ENCODE results near the gene PHLDA3.

Gene PHLDA3

DNA sequence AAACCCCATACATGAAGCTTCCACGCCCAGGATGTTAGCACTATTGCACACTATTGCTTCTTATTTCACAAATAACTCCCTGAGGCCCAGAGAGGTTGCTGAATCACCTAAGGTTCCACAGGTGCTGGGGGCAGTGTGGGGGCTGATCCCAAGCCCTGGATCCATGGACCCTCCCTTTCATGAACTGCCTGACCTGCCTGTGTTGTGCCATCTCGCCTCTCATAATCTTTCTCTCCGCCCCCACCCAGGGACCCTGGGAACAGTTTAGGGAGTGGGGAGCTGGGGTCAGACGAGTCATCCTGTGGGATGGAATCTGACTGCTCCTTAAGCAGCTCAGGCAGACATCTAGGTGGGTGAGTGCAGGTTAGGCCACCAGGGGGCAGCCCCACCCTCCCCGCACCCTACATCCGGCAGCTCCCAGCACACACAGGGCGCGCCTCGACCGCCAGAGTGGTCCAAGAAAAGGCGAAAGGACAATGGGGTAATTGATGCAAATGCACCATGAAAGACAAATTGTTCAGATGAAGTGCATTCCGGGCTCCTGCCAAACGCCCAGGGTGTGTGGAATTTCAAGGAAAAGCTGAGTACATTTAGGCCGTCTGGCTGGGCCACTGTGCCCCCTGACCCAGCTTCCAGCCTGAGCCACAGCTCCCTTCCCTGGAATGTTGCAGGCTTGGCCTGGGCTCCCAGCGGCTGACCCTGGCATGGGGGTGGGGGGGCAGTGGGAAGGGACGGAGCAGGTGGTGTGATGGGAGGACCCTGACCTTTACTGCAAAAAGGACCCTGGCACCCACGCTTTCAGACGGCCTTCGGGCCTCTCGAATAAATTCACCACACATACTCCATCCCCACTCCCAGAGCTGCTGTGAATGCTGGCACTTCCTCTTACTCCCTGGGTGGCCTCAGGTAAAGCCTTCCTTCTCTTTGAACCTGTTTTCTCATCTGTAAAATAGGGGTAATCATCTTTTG is 20.8 kb downstream of the PHLDA3 start:
- H3K4me1 ChIP-seq = peaks cover 50 to 65% (median 57%) of the 10 kb centered on the region in 10 experiments
- no peak overlapping the region for H3K4me3 ChIP-seq
- H3K27ac ChIP-seq = peak overlapping the region in 3 of 11 experiments; percentile 8 to 20 (median 18); a peak in 2 of 22 replicates
- no peaks in the 10 kb centered on the region for H3K9me3 ChIP-seq (replicated peaks in 1 of 11)
- H3K36me3 ChIP-seq = no peaks in the 10 kb centered on the region
- H3K9ac ChIP-seq = peak overlapping the region in 2 of 11 experiments; percentile 10 to 14; a peak in 1 of 22 replicates
- H3K4me2 ChIP-seq = peak overlapping the region; percentile 22 to 93 (median 45); a peak in 19 of 22 replicates
- TF ChIP-seq Cebpa-rat (IDR thresholded peaks at IDR 0.05) = 0 out of 22 replicates have a peak, but pooled peaks of 1 of the 11 experiments have one; percentile 21
- H4K20me1 ChIP-seq = no peaks in the 10 kb centered on the region
- H3K27me3 ChIP-seq = no peaks in the 10 kb centered on the region

DNA sequence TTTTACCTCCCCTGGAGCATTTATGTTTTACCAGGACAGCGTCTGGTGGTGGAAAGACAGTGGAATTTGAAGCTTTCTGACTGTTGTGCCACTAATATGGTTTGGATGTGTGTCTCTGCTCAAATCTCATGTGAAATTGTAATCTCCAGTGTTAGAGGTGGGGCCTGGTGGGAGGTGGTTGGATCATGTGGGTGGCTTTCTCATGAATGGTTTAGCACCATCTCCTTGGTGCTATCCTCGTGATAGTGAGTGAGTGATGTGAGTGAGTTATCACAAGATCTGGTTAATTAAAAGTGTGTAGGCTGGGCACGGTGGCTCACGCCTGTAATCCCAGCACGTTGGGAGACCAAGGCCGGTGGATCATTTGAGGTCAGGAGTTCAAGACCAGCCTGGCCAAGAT is 23.7 kb downstream of the PHLDA3 start:
- Histone ChIP-seq H3K9me3 (replicated peaks in 1 of 11) (peaks cover 0 to 5% (median 0%) of the 10 kb centered on the region in 11 experiments; a peak in 3 of 22 replicates), H3K4me3 (no peak overlapping the region), H3K36me3 (no peaks in the 10 kb centered on the region), H3K4me1 (peaks cover 22 to 56% (median 28%) of the 10 kb centered on the region in 10 experiments), H4K20me1 (no peaks in the 10 kb centered on the region), H3K27me3 (no peaks in the 10 kb centered on the region), H3K4me2 (peak overlapping the region in 1 of 11 experiments; percentile 4; a peak in 1 of 22 replicates), H3K9ac (no peak overlapping the region), H3K27ac (no peak overlapping the region)
- TF ChIP-seq Cebpa-rat (IDR thresholded peaks at IDR 0.05) = no peak

DNA sequence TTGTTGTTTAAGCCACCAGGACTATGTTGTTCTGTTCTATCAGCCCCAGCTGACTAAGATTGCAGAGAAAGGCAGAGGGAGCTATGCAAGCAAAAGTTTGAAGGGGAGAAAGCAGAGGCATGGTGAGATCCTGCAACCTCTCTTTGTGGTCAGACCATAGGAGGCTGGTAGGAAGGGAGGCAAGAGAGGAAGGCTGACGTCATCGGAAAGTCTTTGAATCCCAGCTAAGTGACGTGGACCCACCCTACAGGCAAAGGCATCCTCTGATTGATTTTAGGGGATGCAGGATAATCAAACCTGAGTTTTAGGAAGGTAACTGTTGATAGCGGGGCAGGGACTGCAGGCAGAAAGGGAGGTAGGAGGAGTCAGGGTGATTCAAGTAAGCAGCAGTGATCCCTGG is 24.2 kb downstream of the PHLDA3 start:
- Histone ChIP-seq H3K27ac (no peak overlapping the region), H3K4me3 (no peak overlapping the region), H3K4me1 (peaks cover 18 to 53% (median 25%) of the 10 kb centered on the region in 10 experiments), H3K4me2 (peak overlapping the region in 2 of 11 experiments; percentile 0 to 4; a peak in 1 of 22 replicates), H3K36me3 (no peaks in the 10 kb centered on the region), H3K27me3 (no peaks in the 10 kb centered on the region), H3K9me3 (replicated peaks in 1 of 11) (peaks cover 0 to 5% (median 0%) of the 10 kb centered on the region in 11 experiments; a peak in 3 of 22 replicates), H4K20me1 (no peaks in the 10 kb centered on the region), H3K9ac (no peak overlapping the region)
- no peak for TF ChIP-seq Cebpa-rat (IDR thresholded peaks at IDR 0.05)

DNA sequence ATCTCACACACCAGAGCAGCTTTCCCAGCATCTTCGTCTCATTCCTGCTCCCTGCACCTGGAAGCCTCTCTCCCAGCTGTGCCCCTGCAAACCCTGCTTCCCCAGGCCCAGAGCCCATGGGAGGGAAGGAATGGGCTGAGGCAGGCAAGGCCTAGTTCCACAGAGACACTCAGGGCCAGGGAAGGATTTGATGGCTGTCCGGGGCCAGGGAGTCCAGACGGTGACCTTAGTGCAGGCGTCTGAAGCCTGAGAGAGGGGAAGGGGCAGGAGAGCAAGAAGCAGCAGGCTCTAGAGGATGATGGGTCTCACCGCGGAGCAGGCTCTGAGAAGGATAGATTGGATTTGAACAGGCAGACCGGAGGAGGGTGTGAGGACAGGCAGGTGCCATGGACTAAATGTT is 25.2 kb downstream of the PHLDA3 start:
- H3K36me3 ChIP-seq = no peaks in the 10 kb centered on the region
- peaks cover 0 to 5% (median 0%) of the 10 kb centered on the region in 11 experiments; a peak in 3 of 22 replicates for H3K9me3 ChIP-seq (replicated peaks in 1 of 11)
- H3K4me2 ChIP-seq = no peak overlapping the region
- H3K4me3 ChIP-seq = no peak overlapping the region
- no peaks in the 10 kb centered on the region for H4K20me1 ChIP-seq
- no peak for TF ChIP-seq Cebpa-rat (IDR thresholded peaks at IDR 0.05)
- peaks cover 11 to 42% (median 18%) of the 10 kb centered on the region in 10 experiments for H3K4me1 ChIP-seq
- no peak overlapping the region for H3K27ac ChIP-seq
- H3K9ac ChIP-seq = no peak overlapping the region
- no peaks in the 10 kb centered on the region for H3K27me3 ChIP-seq

DNA sequence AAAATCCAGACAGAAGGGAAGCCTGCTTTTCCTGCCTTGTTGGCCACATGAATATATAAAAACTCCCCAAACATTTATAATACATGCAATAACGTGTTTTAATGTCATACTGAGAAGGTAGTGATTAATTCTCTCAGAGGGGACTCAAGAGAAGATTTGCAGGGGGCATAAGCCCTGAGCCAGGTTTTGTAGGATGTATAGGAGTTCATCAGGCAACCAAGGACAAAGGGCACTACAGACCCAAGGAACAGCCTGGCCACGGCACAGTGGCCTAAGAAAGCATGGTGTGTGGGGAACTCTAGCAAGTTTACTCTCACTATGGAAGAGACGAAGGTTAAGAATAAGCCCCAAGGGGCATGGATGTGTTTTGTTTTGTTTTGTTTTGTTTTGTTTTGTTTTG is 32.0 kb downstream of the PHLDA3 start:
- Histone ChIP-seq H3K9ac (no peak overlapping the region), H3K27me3 (no peaks in the 10 kb centered on the region), H3K4me2 (no peak overlapping the region; a peak in 1 of 22 replicates)

DNA sequence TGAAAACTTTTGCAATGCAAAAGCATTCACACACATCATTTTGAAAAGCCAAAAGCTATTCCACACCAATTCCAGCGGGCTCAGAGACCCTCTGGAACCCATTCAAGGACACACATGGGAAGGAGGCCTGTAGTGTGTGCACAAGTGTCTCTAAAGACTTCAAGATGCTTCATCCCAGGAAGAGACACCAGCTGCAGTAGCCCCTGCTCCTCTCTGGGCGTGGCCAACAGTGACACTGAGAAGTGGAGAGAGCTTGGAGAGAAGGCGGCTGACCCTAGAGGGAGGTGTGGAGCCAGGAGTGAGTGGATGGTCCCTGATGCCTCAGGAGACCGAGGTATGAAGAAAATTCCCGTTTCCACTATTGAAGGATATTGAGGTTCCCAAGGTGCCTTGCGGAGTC is 32.6 kb downstream of the PHLDA3 start:
- Histone ChIP-seq H3K9me3 (replicated peaks in 1 of 11) (peaks cover 0 to 5% (median 0%) of the 10 kb centered on the region in 11 experiments; a peak in 3 of 22 replicates), H3K4me3 (no peak overlapping the region), H3K4me1 (peaks cover 10 to 28% (median 16%) of the 10 kb centered on the region in 10 experiments), H4K20me1 (no peaks in the 10 kb centered on the region), H3K27ac (no peak overlapping the region), H3K27me3 (no peaks in the 10 kb centered on the region), H3K36me3 (no peaks in the 10 kb centered on the region), H3K4me2 (peak overlapping the region; percentile 24 to 75 (median 50); a peak in 18 of 22 replicates), H3K9ac (no peak overlapping the region)
- no peak for TF ChIP-seq Cebpa-rat (IDR thresholded peaks at IDR 0.05)

More for the DNA sequence above, 32.0 kb downstream of the PHLDA3 start:
- Histone ChIP-seq H3K4me3 (no peak overlapping the region), H3K9me3 (replicated peaks in 1 of 11) (peaks cover 0 to 5% (median 0%) of the 10 kb centered on the region in 11 experiments; a peak in 3 of 22 replicates), H3K36me3 (no peaks in the 10 kb centered on the region), H4K20me1 (no peaks in the 10 kb centered on the region), H3K27ac (no peak overlapping the region), H3K4me1 (peaks cover 10 to 34% (median 16%) of the 10 kb centered on the region in 10 experiments)
- no peak for TF ChIP-seq Cebpa-rat (IDR thresholded peaks at IDR 0.05)

DNA sequence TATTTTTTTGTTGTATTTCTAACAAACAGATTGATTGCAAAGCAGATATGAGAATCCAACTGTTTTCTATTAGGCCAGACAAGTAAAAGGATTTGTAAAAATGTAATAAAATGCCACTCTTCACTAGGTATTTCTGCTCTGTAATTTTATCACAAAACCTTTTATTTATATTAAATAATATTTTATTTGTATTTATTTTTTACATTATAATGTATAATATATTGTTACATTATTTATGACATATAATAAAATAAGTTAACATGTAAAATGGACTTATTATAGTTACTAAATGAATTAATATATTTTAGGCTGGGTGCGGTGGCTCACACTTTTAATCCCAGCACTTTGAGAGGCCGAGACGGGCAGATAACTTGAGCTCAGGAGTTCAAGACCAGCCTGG is 34.7 kb downstream of the PHLDA3 start:
- no peaks in the 10 kb centered on the region for H3K36me3 ChIP-seq

DNA sequence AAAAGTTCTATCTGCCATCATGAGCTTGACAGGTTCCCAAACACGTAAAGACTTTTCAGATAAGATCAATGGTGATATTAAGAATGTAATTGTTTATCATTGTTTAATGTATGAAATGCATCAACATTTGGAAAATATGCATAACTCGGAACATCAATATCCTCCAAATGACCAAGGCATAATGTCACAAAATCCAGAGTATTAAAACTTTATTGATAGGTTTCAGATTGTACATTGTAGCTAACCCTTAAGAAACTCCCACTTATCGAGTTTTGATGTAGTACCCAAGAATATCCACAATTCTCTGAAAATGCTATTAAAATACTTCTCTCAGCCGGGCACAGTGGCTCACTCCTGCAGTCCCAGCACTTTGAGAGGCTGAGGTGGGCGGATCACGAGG is 35.4 kb downstream of the PHLDA3 start:
- no peak for TF ChIP-seq Cebpa-rat (IDR thresholded peaks at IDR 0.05)
- Histone ChIP-seq H4K20me1 (no peaks in the 10 kb centered on the region; a peak in 1 of 22 replicates), H3K4me1 (peaks cover 8 to 16% (median 14%) of the 10 kb centered on the region in 10 experiments), H3K9ac (no peak overlapping the region), H3K4me3 (no peak overlapping the region), H3K27me3 (no peaks in the 10 kb centered on the region), H3K9me3 (replicated peaks in 1 of 11) (no peaks in the 10 kb centered on the region), H3K27ac (no peak overlapping the region), H3K4me2 (no peak overlapping the region), H3K36me3 (no peaks in the 10 kb centered on the region)

More for the DNA sequence above, 34.7 kb downstream of the PHLDA3 start:
- H3K9ac ChIP-seq = no peak overlapping the region
- no peak overlapping the region for H3K4me3 ChIP-seq
- H3K27me3 ChIP-seq = no peaks in the 10 kb centered on the region
- H3K4me2 ChIP-seq = no peak overlapping the region
- no peaks in the 10 kb centered on the region for H3K9me3 ChIP-seq (replicated peaks in 1 of 11)
- H3K27ac ChIP-seq = no peak overlapping the region
- H4K20me1 ChIP-seq = no peaks in the 10 kb centered on the region; a peak in 1 of 22 replicates
- H3K4me1 ChIP-seq = peaks cover 8 to 16% (median 14%) of the 10 kb centered on the region in 10 experiments
- no peak for TF ChIP-seq Cebpa-rat (IDR thresholded peaks at IDR 0.05)

DNA sequence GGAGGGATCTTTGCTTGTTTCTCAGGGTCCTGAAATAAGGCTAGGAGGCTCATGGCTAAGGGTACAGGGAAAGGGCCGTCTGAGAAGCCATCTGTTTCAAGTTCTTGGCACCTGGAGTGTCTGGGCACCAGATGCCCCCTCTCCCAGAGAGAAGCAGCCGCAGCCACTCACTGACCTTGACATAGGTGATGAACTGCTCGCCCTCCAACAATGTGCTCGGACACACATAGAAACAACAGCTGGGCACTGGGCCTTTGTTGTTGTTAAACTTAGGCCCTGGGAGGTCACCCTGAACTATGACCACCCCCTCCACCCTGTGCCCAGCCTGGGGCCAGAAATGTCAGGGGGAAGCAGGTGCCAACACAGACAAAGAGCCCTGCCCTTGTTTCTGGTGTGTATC is 38.2 kb downstream of the PHLDA3 start:
- Histone ChIP-seq H3K27me3 (no peaks in the 10 kb centered on the region), H3K4me2 (no peak overlapping the region), H3K9me3 (replicated peaks in 1 of 11) (no peaks in the 10 kb centered on the region), H3K36me3 (no peaks in the 10 kb centered on the region), H4K20me1 (no peaks in the 10 kb centered on the region; a peak in 1 of 22 replicates), H3K4me1 (peaks cover 0 to 21% (median 11%) of the 10 kb centered on the region in 10 experiments; a peak in 17 of 20 replicates), H3K4me3 (no peak overlapping the region), H3K27ac (no peak overlapping the region), H3K9ac (no peak overlapping the region)
- no peak for TF ChIP-seq Cebpa-rat (IDR thresholded peaks at IDR 0.05)

All from BLaER1 treated with 17β-estradiol and CSF1 and Interleukin-3, amounts not matched to agents 10 nM and 100 nM (cell line).